Fibroblast of mammary gland (primary cell): ENCODE results near the gene TM2D1.

Experiments used
- DNase-seq: peaks from one replicate; pipeline ENCODE4 v3.0.0-alpha.2; 2010; ENCODE audit warnings: low read depth
- H3K4me3 ChIP-seq: 2 replicates; pipeline ENCODE4 v1.5.1; 2011; ENCODE audit warnings: low read depth, mild to moderate bottlenecking, low read length, moderate library complexity; ENCODE audit not compliant: control insufficient read depth
- CTCF ChIP-seq: conservative IDR thresholded peaks from 2 replicates; pipeline ENCODE4 v1.5.1; 2011; ENCODE audit warnings: low read depth, low read length, inconsistent platforms; ENCODE audit not compliant: control insufficient read depth, insufficient read depth

TM2D1 gene

GRCh38 chr1:61647142-61647541 lies 77.8 kb downstream of the TM2D1 start:
- no peak overlapping the region for H3K4me3 ChIP-seq
- no peak for DNase-seq
- TF ChIP-seq CTCF: no peak

GRCh38 chr1:61645476-61645875 lies 79.5 kb downstream of the TM2D1 start:
- DNase-seq: no peak
- no peak overlapping the region for H3K4me3 ChIP-seq
- TF ChIP-seq CTCF: no peak

GRCh38 chr1:61644303-61644702 lies 80.6 kb downstream of the TM2D1 start:
- no peak for DNase-seq
- TF ChIP-seq CTCF: no peak
- no peak overlapping the region for H3K4me3 ChIP-seq

- H3K4me3 ChIP-seq: no peak overlapping the region
- no peak for DNase-seq
- TF ChIP-seq CTCF: no peak
Measured at GRCh38 chr1:61642475-61643232, 82.3 kb downstream of the TM2D1 start.

GRCh38 chr1:61641578-61642336 lies 83.2 kb downstream of the TM2D1 start:
- TF ChIP-seq CTCF: peak; percentile 85
- DNase-seq: peak; percentile 75
- peak overlapping the region; percentile 16 for H3K4me3 ChIP-seq

- TF ChIP-seq CTCF: no peak
- H3K4me3 ChIP-seq: no peak overlapping the region
Measured at GRCh38 chr1:61640531-61641530, 84.1 kb downstream of the TM2D1 start.

More at GRCh38 chr1:61640531-61641530, 84.1 kb downstream of the TM2D1 start:
- peak; percentile 31 for DNase-seq
